Activated naive CD8-positive, alpha-beta T cell treated with anti-CD3 and anti-CD28 coated beads for 36 hours (primary cell): ENCODE measurements around the gene LBHD2. TPM values are rescaled to one million over a fixed set of nuclear protein-coding genes. Genes with fewer than 3 reads are reported as not detected.

ENCODE experiments used
- DNase-seq: peaks from one replicate; pipeline ENCODE4 v3.0.0; 2021
- H3K27ac Mint-ChIP-seq: one replicate; pipeline ENCODE4 v1.8.0; 2022; ENCODE audit warnings: mild to moderate bottlenecking, moderate library complexity, mixed read lengths
- H3K27me3 Mint-ChIP-seq: one replicate; pipeline ENCODE4 v1.8.0; 2022; ENCODE audit warnings: mild to moderate bottlenecking, mixed read lengths
- H3K36me3 Mint-ChIP-seq: one replicate; pipeline ENCODE4 v1.8.0; 2021; ENCODE audit warnings: mild to moderate bottlenecking, mixed read lengths
- H3K4me1 Mint-ChIP-seq: one replicate; pipeline ENCODE4 v1.8.0; 2021; ENCODE audit warnings: mixed read lengths
- H3K4me3 Mint-ChIP-seq: one replicate; pipeline ENCODE4 v1.8.0; 2022; ENCODE audit warnings: mild to moderate bottlenecking, moderate library complexity, mixed read lengths
- H3K9me3 Mint-ChIP-seq: one replicate; pipeline ENCODE4 v1.8.0; 2022; ENCODE audit warnings: mixed read lengths
- total RNA-seq, 2 experiments: library from RNA; stranded (reverse); gene quantifications; one replicate each; pipeline ENCODE4 v1.2.3, GENCODE V29; 2021

LBHD2 gene
- total RNA-seq, 2 experiments from 2014 or later, result not detected

- Mint-ChIP-seq H3K4me1 (no peaks in the 10 kb centered on the region), H3K27ac (no peak overlapping the region), H3K36me3 (no peaks in the 10 kb centered on the region), H3K9me3 (no peaks in the 10 kb centered on the region), H3K4me3 (no peak overlapping the region), H3K27me3 (peaks cover 3% of the 10 kb centered on the region)
- DNase-seq, result no peak
Measured at GRCh38 chr14:103134405-103134804, 50.4 kb downstream of the LBHD2 start.

GRCh38 chr14:103134919-103135318, 50.9 kb downstream of the LBHD2 start:
- no peaks in the 10 kb centered on the region for H3K4me1 Mint-ChIP-seq
- no peak overlapping the region for H3K4me3 Mint-ChIP-seq
- no peaks in the 10 kb centered on the region for H3K36me3 Mint-ChIP-seq
- peaks cover 7% of the 10 kb centered on the region for H3K27me3 Mint-ChIP-seq
- no peak overlapping the region for H3K27ac Mint-ChIP-seq
- H3K9me3 Mint-ChIP-seq, result no peaks in the 10 kb centered on the region
- DNase-seq, result no peak

- Mint-ChIP-seq H3K9me3 (no peaks in the 10 kb centered on the region), H3K4me1 (no peaks in the 10 kb centered on the region), H3K36me3 (no peaks in the 10 kb centered on the region), H3K27ac (no peak overlapping the region), H3K27me3 (peaks cover 11% of the 10 kb centered on the region), H3K4me3 (no peak overlapping the region)
- no peak for DNase-seq
Measured at GRCh38 chr14:103135333-103136260, 51.6 kb downstream of the LBHD2 start.

GRCh38 chr14:103136388-103137271, 52.6 kb downstream of the LBHD2 start:
- Mint-ChIP-seq H3K4me1 (peaks cover 4% of the 10 kb centered on the region), H3K27ac (no peak overlapping the region), H3K36me3 (no peaks in the 10 kb centered on the region), H3K9me3 (no peaks in the 10 kb centered on the region), H3K4me3 (no peak overlapping the region), H3K27me3 (peaks cover 21% of the 10 kb centered on the region)
- DNase-seq, result no peak

GRCh38 chr14:103137689-103138300, 53.8 kb downstream of the LBHD2 start:
- H3K27me3 Mint-ChIP-seq, result peaks cover 33% of the 10 kb centered on the region
- H3K4me3 Mint-ChIP-seq, result no peak overlapping the region
- peaks cover 4% of the 10 kb centered on the region for H3K4me1 Mint-ChIP-seq
- H3K27ac Mint-ChIP-seq, result no peak overlapping the region
- H3K36me3 Mint-ChIP-seq, result no peaks in the 10 kb centered on the region
- DNase-seq, result no peak
- no peaks in the 10 kb centered on the region for H3K9me3 Mint-ChIP-seq

- Mint-ChIP-seq H3K36me3 (no peaks in the 10 kb centered on the region), H3K27ac (no peak overlapping the region), H3K4me3 (no peak overlapping the region), H3K4me1 (peaks cover 4% of the 10 kb centered on the region), H3K9me3 (no peaks in the 10 kb centered on the region), H3K27me3 (peaks cover 40% of the 10 kb centered on the region)
- DNase-seq, result no peak
Measured at GRCh38 chr14:103138301-103139131, 54.5 kb downstream of the LBHD2 start.

- Mint-ChIP-seq H3K4me3 (no peak overlapping the region), H3K4me1 (peaks cover 4% of the 10 kb centered on the region), H3K27ac (no peak overlapping the region), H3K27me3 (peaks cover 44% of the 10 kb centered on the region), H3K9me3 (no peaks in the 10 kb centered on the region), H3K36me3 (no peaks in the 10 kb centered on the region)
- no peak for DNase-seq
Measured at GRCh38 chr14:103139132-103140025, 55.4 kb downstream of the LBHD2 start.

Other genes starting within 250 kb of the LBHD2 start
- 1 to 10 TPM in 1 of 2 experiments, under 1 TPM in 1; 0.72 to 2.0 TPM for gene AMN, start 161.5 kb upstream of the LBHD2 start, total RNA-seq
- gene CDC42BPB, start 26.7 kb upstream of the LBHD2 start, total RNA-seq, result 1 to 10 TPM; 2.0 to 2.5 TPM
- not detected for gene EXOC3L4, start 10.5 kb downstream of the LBHD2 start, total RNA-seq
- gene TNFAIP2, start 39.3 kb downstream of the LBHD2 start, total RNA-seq, result under 1 TPM; 0.10 to 0.85 TPM